T follicular helper cell (primary cell): Measurements from ENCODE around the gene SNPH.
"Not testable (repeated sequence)": the region's sequence is repeated elsewhere in the genome, so short reads cannot be mapped to it uniquely, and the experiment has no call there.

Experiments
- DNase-seq: peaks from one replicate; pipeline ENCODE4 v3.0.0-alpha.2; 2020; ENCODE audit warnings: low read depth
- total RNA-seq, 2 experiments: gene quantifications; one replicate each; lab custom pipeline; 2026; lab: John Stamatoyannopoulos, UW

Gene SNPH
- total RNA-seq = 5.2 to 41.4 reads per million in 2 experiments

- peak; percentile 65 for DNase-seq
Observed at GRCh38 chr20:1266167-1266973, at the start of gene SNPH. Gene SNPH (plus strand): TSS chr20:1266294. CDS start chr20:1296240, 29,946 bp downstream.

- not testable (repeated sequence) for DNase-seq
Observed at GRCh38 chr20:1216527-1217427, 49.3 kb upstream of the SNPH start.

GRCh38 chr20:1222750-1223149 lies 43.3 kb upstream of the SNPH start:
- not testable (repeated sequence) for DNase-seq

GRCh38 chr20:1224205-1224890 lies 41.7 kb upstream of the SNPH start:
- no peak for DNase-seq

- no peak for DNase-seq
Observed at GRCh38 chr20:1225263-1225782, 40.8 kb upstream of the SNPH start.

GRCh38 chr20:1225783-1226654 lies 40.1 kb upstream of the SNPH start, which contains the start of gene RAD21L1:
Gene RAD21L1 (plus strand): TSS chr20:1226044. CDS start chr20:1228454, 2,410 bp downstream.
- DNase-seq = peak; percentile 82

GRCh38 chr20:1229541-1229940 lies 36.6 kb upstream of the SNPH start:
- no peak for DNase-seq

GRCh38 chr20:1232286-1233111 lies 33.6 kb upstream of the SNPH start:
- DNase-seq = no peak

GRCh38 chr20:1240549-1240948 lies 25.5 kb upstream of the SNPH start:
- no peak for DNase-seq

GRCh38 chr20:1241456-1241855 lies 24.6 kb upstream of the SNPH start:
- no peak for DNase-seq

- no peak for DNase-seq
Observed at GRCh38 chr20:1242099-1242498, 24.0 kb upstream of the SNPH start.

GRCh38 chr20:1242530-1242929 lies 23.6 kb upstream of the SNPH start:
- DNase-seq = no peak

- DNase-seq = no peak
Observed at GRCh38 chr20:1245578-1245977, 20.5 kb upstream of the SNPH start.

- DNase-seq = no peak
Observed at GRCh38 chr20:1247689-1248088, 18.4 kb upstream of the SNPH start.

GRCh38 chr20:1250282-1250681 lies 15.8 kb upstream of the SNPH start:
- DNase-seq = not testable (repeated sequence)

GRCh38 chr20:1252416-1252815 lies 13.7 kb upstream of the SNPH start:
- no peak for DNase-seq

- no peak for DNase-seq
Observed at GRCh38 chr20:1254254-1254653, 11.8 kb upstream of the SNPH start.

- no peak for DNase-seq
Observed at GRCh38 chr20:1255675-1256074, 10.4 kb upstream of the SNPH start.

- no peak for DNase-seq
Observed at GRCh38 chr20:1263853-1264252, 2.2 kb upstream of the SNPH start.

GRCh38 chr20:1264727-1265126 lies 1.4 kb upstream of the SNPH start:
- no peak for DNase-seq
